GM12891 (cell line): ENCODE results near the gene FNDC10.

Experiments used
- PAX5 ChIP-seq: IDR thresholded peaks from 2 replicates; pipeline ENCODE4 v1.6.1; 2011; ENCODE audit warnings: low read length, moderate library complexity, mild to moderate bottlenecking; ENCODE audit not compliant: insufficient read depth, severe bottlenecking
- POLR2A ChIP-seq: IDR thresholded peaks from 2 replicates; pipeline ENCODE4 v1.6.1; 2011; ENCODE audit warnings: low read depth, low read length, control low read depth
- POLR2AphosphoS5 ChIP-seq: IDR thresholded peaks from 2 replicates; pipeline ENCODE4 v1.6.1; 2011; ENCODE audit warnings: low read depth, low read length, control low read depth
- TAF1 ChIP-seq: IDR thresholded peaks from 2 replicates; pipeline ENCODE4 v1.6.1; 2011; ENCODE audit warnings: low read depth, low read length, control low read depth

- TF ChIP-seq POLR2A (no peak), POLR2AphosphoS5 (no peak), PAX5 (no peak), TAF1 (no peak)
Observed at GRCh38 chr1:1554926-1555915, 44.7 kb downstream of the FNDC10 start.
